ENCODE measurements around the gene HOXB7.

The HOXB7 gene

DNA sequence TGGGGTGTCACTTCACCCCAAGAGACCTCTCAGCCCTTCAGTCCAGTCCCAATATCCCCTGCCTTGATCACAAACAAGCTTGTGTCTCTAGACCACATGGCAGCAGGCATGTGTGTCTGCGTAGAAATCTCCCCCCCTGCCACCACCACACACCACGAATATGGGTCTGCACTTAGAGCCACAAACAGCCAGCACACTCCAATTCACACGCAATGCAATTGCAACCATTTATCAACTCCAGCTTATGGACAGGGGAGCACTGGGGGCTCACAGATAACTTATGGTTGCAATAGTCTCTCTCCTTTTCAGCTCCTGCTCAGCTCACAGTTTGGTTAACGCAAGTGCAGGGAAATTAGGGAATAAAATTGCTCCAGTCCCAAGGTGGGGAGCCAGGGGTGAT is 12.8 kb upstream of the HOXB7 start:
- DNase-seq (ENCODE audit: low read depth in 2 of 2) = no peak

DNA sequence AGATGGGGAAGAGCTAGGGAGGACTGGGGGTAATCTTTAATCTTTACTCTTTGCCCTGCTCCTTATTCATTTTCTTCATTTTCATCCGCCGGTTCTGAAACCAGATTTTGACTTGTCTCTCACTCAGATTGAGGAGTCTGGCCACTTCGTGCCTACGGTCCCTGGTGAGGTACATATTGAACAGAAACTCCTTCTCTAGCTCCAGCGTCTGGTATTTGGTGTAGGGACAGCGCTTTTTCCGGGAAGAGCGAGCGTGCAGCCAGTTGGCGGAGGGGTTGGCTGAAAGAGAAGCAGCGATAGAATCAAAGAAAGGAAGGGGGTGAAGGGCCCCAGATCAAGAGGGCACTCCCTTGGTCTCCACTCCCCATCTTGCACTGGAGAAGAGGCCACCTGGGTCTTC is 12.0 kb upstream of the HOXB7 start:
- DNase-seq (ENCODE audit: low read depth in 2 of 2) = no peak

DNA sequence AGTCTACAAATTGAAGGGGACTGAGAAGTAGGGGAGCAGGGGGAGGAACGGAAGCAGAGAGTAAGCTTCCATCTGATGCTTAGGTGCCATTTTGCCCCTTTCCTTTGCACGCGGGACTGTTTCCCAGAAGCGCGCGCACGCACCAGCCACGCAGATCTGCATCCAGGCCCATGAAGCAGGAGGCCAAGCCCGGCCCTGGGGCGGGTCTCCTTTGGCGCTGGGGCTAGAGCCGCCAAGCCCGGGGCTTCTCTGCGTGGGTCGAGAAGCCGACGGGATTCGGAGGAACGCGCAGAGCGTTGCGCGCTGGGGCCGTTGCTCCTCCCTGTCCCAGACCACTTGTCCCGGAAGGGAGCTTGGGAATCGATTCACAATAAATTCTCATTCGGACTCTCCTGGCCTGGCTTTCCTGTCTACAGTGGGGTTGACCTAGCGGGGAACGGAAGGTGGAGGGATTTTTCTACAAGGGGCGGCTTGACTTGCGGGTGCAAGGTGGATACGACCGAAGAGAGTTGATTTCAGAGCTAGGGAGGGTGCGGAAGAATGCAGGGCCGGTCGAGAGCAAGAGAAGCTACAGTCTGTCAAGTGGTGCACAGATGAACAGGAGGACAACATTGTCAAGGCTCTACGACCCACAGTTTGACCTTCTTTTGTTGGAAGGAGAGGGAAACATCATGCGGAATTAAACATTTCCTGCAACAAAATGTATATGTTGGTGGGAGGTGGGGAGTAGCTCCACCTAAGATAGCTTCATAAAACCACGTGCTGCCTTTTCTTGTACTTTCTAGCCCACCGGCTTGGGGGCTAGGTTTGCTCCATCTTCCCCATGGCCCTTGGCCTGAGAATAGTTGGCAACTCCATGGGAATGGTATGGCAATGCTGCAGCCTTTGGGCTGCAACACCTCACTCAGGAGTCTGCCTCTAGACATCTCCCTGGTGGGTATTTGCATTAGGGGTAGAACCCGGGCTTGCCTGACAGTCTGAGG is 10.9 kb upstream of the HOXB7 start:
- no peak for DNase-seq (ENCODE audit: low read depth in 2 of 2)

DNA sequence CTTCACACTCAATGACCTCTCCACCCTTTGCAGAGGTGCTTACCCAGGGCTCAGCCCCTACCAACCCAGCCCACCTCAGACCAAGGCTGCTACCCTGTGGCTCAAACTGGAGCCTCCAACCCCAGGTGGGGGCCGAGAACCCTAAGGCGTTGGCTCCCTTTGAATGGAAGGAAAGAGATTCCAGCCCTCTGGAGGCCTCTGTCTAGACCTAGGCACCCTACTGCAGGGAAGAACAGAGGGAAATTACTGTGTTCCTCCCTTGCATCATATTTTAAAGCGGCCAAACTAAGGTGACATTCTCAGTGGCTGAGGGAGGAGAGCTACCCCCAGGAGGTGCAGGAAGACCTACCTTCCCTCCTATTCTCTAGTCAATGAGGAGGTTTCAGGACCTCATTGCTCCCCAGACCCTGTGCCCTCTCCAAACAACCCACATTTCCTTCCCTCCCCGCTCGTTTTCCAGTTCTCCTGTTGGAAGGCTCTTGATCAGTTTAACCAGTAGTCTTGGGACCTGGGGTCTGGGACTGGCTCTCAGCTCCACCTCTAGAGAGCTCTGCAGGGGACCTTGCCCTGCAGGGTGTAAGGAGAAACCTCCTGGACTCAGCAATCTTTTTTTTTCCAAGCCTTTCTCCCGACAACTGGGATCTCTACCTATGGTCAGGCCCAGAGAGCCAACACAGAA is 9.8 kb upstream of the HOXB7 start:
- no peak for DNase-seq (ENCODE audit: low read depth in 2 of 2)

DNA sequence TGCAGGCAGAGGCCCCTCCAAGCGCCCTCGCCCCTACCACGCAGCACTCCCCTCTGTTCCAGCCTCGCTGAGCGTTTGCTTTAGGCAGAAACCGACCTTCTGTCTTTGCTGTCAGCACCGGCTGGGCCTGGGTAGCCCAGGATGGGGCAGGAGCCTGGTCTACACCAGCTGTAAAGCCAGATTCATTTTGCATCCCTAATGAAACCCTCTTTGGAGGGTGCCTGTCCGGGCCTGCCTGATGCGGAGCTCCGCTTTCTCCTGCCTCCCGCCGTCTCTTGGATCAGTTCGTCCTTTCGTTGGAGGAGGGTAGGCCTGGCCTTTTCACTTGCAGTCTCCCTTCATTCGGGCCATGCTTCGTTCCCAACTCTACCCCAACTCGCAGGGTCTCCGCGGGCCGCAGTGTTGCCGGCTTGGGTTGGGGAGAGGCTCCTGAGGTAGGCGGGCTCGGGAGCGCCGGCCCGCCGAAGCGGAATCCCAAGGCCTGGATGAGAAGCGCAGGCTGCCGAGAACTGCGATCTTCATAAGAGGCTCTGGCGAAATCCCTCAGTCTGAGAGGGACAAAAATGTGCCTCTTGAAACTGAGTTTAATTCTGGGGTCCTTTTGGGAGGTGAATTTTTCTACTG is 9.1 kb upstream of the HOXB7 start:
- no peak for DNase-seq (ENCODE audit: low read depth in 2 of 2)

DNA sequence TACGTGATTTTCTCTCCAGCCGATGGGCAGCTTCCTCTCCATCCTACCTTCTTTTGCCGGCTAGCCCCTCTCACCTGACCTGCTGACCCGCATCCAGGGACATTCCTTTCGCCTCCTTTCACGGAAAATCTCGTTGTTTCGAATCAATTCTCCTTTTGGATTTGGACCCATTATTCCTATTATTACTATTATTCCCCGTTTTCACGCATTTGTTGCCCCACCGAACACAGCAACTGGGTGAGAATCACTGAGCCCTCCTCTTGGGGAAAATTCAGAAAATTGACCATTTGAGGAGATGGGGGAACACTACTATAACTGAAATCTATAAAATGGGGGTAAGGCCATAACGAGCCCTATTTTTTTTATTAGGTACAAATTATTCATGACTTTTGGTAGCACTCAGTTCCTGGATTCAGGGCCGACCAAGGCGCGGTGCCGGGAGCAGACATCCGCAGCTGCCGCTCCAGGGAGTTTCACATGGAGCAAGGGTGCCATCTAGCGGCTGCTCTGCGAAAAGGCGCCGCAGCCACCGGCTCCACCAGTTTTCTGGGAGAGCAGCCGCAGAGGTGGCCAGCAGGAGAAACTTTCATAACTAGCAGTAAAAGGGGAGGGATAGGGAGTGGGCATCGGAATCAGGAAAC is 7.6 kb upstream of the HOXB7 start:
- peak; percentile 62 to 73 for DNase-seq (ENCODE audit: low read depth in 2 of 2)

DNA sequence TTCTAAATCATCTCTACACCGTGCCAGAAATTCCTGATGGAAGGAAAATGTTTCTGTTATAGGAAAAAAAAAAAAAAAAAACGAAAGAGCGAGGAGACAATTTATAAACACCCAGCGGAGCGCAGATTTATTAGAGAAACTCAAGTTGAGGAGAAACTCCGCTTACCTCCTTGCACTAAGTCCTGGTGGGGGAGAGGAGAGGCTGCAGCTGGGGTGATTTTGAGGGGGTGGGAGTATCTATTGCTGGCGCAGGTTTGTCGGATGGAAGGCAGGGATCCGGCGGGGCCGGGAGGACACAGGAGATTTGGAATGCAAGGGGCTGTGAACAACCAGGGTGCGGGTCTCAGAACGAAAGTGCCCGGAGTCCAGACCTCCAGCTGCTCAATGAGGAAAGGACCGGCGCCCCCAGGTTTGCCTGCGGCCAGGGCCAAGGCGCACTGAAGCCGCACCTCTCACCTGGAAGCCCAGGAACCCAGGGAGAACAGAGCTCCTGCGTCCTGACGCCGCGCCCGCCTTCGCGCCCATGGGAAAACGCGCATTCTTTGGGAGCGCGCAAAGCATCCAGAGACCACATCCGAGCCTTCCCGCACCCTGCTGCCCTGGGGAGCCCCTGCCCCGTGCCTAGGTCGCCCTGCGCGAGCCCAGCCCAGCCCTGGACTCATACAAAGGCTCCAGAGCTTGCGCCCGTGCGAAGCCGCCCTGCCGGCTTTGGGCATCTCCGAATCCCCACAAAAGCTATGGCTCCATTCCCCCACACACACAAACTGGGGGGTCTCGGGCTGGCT is 6.8 kb upstream of the HOXB7 start:
- no peak for DNase-seq (ENCODE audit: low read depth in 2 of 2)

DNA sequence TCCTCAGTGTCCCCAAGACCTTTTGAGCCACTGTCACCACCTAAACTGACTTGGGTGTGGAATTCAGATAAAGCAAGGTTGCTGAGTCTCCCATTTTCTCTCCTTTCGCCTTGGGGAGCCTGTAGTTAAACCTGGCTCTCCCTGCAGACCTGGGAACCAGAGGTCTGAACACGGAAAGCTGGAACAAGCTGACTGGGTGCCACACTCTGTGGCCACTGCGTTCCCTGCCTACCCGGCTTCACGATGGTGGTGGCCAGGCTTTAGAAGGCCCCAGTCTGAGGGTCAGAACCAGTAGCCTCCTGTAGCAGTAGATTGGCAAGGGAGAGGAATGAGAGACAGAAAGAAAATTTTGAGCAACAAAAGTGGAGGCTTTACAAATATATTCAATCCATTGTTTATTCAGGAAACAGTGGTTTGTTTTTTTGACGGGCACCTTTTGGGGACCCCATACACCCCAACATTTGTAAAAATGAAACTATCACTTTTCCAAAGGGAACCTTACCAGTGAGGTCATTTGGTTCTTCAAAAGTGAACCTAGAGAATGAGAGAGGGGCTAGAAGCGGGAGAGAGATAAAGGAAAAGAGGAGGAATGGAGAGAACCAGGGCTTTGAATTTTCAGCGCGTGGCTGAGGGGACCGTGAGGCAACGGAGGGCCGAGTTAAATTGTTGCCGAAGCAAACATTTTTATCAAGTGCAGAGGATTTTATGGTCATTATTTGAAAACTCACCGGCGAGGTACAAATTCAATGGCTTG is 6.1 kb upstream of the HOXB7 start:
- DNase-seq (ENCODE audit: low read depth in 2 of 2) = no peak

DNA sequence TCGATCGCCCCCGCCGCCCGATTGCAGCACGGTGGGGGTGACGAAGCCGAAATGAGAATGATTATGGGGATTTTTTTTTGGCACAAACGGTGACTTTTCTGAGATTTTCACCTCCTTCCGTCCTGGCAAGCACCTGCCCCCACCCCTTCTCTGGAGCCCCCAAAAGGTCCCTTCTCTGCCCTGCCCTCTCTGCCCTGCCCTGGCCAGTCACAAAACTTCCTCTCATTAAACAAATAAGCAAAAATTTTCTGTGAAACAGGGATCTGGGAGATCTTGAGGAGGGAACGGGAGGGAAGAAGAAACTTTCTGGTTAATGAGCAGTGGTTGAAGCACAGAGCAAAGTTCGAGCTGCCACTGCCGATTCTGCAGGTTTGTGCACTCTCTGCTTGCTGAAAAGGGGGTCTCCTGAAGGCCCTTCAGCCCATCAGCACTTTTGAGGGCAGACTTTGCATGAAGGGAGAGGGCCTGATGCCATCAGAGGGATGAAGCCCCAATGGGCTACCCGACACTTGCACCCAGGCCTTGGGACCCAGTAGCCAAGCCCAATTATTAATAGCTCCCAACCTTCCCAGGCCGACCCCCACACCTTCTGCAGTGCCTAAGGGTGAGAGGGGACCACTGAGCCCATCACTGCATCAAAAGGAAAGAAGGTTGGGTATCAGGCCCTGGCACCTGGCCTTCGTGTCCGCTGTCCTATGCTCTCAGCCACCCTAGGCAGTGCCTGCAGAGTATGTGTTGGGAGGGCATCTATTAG is 5.3 kb upstream of the HOXB7 start:
- DNase-seq (ENCODE audit: low read depth in 2 of 2) = no peak

DNA sequence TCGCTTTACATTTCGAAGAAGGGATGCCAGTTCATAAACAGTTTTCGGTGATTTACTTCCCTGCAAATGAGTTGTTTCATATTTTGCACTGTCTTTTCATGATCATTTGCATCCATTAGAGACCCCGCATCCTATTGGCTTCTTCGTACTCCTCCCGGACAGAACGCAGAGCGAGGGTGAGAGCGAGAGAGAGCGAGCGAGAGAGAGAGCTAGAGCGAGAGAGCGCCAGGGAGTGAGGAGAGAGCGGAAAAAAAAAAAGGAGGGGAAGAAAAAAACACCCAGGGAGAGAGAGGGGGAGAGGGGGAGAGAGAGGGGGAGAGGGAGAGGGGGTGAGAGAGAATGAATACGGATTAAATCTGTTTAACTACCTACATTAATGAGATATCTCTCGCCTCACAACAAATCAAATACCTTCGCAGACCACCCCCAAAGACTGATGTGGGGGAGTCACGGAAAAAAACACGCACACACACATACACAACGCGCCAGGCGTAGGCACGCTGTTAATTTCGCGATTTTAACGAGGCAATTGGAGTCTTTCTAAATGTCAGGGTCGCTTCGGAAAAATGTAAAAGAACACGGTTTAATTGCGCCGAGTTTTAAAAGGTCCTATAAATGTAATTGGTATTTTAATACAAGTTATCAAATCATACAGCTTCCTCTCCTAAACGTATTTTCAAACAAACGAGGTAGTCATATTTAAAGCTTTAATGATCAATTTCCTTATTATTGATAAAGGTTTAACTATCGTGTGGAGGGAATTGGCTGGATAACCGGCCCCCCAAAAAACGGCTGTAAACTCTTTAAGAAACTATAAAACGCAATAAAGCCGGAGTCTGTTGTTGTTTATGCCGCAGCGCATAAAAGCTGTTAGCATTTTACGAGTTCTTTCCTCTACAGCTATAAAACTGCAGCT is 4.5 kb upstream of the HOXB7 start, which contains the start of gene HOXB8:
Gene HOXB8 (minus strand): TSS at position 246 of the 916 bp plus-strand sequence. CDS start 588 bp downstream, outside the sequence.
- no peak for DNase-seq (ENCODE audit: low read depth in 2 of 2)

DNA sequence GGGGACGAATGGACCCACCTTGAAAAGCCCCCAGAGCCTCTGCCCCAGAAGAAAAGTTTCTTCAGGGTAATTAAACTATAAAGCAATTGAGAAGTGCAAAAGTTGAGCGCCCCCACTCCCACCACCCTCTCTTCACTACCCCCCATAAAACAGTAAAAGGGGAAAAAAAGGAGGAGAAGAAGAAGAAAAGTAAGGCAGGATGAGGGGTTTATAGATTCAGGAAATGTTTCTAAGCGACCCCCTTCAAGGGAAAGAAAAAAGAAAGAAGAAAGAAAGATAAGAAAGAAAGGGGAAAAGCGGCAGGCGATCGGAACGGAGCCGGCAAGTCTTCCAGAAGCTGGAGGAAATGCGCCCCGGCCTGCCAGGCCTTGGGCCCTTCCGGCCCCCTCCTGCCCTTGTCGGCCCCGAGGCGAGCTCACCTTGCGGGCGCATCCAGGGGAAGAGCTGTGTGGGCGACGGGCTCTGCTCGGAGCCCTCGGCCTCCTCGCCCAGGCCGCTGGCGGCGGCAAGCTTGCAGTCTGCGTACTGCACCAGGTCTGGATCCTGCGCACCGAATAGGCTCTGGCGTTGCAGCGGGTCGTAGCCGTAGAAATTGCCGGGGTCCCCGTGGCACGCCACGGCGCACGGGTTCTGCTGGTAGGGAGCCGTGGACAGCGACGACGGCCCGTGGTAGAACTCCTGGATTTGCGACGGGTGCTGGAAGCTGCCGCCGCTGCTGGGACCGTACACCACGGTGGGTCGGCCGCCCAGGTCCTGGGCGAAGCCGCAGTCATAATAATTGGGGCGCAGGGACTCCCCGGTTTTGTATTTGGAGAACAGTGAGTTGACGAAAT is 3.3 kb upstream of the HOXB7 start:
- no peak for DNase-seq (ENCODE audit: low read depth in 2 of 2)

DNA sequence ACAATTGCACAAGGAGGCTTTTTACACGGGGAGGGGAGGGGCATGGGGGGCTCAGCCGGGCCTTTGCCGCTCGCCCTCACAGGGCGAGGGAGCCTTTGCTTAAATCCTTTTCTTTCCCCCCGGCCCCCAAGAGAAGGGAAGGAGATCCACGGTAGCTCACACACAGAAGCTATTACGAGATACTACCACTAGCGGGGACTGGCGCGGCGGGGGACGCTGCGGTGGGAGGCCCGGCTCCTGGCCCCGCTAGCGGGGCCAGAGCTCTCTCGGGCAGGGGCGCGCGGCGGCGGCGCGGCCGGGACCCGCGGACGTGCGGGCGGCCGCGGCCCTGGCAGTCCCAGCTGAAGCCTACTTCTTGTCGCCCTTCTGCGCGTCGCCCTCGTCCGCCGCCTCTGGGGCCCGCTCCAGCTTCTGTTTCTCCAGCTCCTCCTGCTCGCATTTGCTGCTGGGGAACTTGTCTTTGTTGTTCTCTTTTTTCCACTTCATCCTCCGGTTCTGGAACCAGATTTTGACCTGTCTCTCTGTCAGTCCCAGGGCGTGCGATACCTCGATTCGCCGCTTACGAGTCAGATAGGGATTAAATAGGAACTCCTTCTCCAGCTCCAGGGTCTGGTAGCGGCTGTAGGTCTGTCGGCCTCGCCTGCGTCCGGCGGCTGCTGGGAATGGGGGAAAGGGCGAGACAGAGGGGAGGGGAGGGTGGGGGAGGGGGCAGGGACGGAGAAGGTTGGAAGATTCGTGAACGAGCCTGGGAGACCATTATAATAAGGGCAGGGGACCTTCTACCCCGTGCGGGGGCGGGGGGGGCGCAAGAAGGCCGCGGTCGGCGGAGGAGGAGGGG is 2.3 kb upstream of the HOXB7 start:
- DNase-seq (ENCODE audit: low read depth in 2 of 2) = no peak

DNA sequence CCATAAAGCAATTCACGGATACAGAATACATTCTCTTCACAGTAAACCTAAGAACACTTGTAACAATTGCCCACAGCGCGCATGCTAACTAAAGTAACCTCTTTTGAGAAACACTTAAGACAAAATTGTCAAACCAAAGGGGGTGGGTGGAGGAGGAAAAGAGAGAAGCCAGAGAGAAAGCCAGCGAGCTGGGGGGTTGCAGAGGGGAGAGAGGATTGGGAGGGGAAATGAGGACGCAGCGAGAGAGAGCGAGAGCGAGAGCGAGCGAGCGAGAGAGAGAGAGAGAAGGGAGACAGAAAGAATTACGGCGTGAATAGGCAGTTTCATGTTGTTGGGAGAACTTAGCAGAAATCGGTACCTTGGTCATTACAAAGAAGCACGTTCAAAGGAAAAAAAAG is 1.6 kb upstream of the HOXB7 start:
- no peak for DNase-seq (ENCODE audit: low read depth in 2 of 2)

DNA sequence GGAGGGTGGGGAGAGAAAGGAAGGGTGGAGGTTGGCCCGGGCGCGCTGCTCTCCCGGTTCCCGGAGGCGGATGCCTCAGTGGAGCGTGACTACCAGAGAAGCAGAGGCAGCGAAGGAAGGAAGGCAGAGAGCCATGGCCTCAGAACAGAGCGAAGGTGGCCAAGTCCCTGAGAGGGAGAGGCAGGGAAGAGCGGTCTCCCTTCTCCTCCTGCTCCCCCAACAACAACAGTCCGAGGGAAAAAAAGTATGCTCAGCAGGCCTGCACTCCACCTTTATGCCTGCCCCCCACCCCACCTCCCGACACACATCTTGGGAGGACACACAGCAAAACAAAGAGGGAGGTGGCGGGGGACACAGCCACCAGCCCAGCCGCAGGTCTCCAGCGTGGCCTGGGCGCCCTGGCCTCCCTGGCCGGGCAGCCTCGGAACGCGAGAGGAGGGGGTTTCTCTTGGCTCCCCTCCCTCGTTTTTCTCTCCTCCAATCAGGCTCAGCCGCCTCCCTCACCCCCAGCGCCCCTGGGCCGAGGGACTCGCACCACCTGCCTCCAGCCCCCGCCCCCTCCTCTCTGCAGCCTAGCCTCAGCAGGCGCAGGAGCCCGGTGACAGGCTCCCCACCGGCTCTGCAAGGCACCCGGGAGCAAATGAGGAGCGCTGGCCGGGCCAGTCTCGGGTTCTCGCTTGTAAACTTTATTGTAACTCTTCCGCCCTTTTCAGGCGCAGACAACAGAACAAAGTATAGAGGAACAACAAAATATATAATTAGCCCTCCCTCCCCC is 1.1 kb upstream of the HOXB7 start:
- no peak for DNase-seq (ENCODE audit: low read depth in 2 of 2)

DNA sequence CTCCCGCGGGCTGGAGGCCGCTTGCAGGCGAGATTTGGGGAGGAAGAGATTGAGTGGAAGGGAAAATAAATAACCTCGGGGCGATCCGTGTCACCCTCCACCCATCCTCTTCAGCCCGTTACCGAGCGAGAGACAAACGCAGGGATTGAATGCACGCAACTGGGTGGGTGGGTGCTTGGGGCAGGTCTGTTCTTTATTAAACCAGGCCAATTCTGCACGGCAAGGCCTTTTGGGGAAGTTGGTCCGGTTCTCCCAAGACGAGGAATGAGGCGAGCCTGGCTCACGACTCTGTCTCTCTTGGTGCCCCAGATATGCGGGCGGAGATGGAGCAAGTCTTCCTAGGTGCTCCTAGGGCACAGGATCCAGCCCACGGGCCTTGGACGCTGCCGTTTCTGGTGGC is 396 bp upstream of the HOXB7 start:
- no peak for DNase-seq (ENCODE audit: low read depth in 2 of 2)

DNA sequence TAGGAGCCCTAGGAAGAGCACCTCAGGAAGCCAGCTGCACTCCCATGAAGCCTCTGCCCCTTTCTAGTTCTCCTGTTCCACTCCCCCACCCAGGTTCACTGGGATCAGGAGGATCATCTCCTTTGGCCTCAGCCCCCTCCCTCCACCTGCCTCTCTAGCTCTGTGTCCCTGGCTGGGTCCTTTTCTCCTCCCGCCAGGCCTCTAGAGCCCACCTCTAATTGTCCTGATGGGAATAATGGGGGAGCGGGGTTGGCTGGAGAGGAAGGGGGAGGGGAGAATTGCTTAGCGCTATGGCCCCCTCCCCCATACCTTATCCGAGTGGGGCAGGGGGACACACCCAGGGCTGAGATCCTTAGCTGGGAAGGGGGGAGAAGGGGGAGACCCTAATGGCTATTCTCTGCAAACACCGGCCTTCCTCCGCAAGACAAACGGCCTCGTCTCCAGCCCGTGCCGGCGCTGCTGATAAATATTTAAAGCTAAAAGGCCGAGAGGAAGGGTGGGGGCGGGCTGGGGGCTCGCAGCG is 997 bp downstream of the HOXB7 start:
- DNase-seq (ENCODE audit: low read depth in 2 of 2) = no peak

Measured in stimulated activated CD4-positive, alpha-beta T cell treated with anti-CD3 and anti-CD28 coated beads, Interleukin-15, amount 100 ng/mL, for 48 hours (primary cell).